Measurements from ENCODE around the gene C10orf105.

Gene C10orf105

GRCh38 chr10:71748671-71749191 is 29.2 kb upstream of the C10orf105 start:
- Histone ChIP-seq H3K9ac (ENCODE audit: low read length) (no peak overlapping the region), H3K36me3 (ENCODE audit: control insufficient read depth, insufficient read depth, low read length) (peaks cover 13% of the 10 kb centered on the region), H3K4me3 (ENCODE audit: low read length) (no peak overlapping the region), H3K27ac (ENCODE audit: low read depth, low read length) (peak overlapping the region; percentile 51), H3K4me1 (ENCODE audit: control insufficient read depth, insufficient read depth, low read length) (peaks cover 11% of the 10 kb centered on the region), H3K27me3 (ENCODE audit: control insufficient read depth, insufficient read depth, low read length) (no peaks in the 10 kb centered on the region)

GRCh38 chr10:71747551-71748523 is 28.3 kb upstream of the C10orf105 start:
- Histone ChIP-seq H3K27me3 (ENCODE audit: control insufficient read depth, insufficient read depth, low read length) (no peaks in the 10 kb centered on the region), H3K27ac (ENCODE audit: low read depth, low read length) (peak overlapping the region; percentile 24), H3K36me3 (ENCODE audit: control insufficient read depth, insufficient read depth, low read length) (peaks cover 12% of the 10 kb centered on the region), H3K4me1 (ENCODE audit: control insufficient read depth, insufficient read depth, low read length) (peaks cover 11% of the 10 kb centered on the region), H3K4me3 (ENCODE audit: low read length) (peak overlapping the region; percentile 23), H3K9ac (ENCODE audit: low read length) (peak overlapping the region; percentile 24)

- Histone ChIP-seq H3K9ac (ENCODE audit: low read length) (no peak overlapping the region), H3K4me3 (ENCODE audit: low read length) (peak overlapping the region; percentile 40), H3K27ac (ENCODE audit: low read depth, low read length) (peak overlapping the region; percentile 18), H3K36me3 (ENCODE audit: control insufficient read depth, insufficient read depth, low read length) (peaks cover 6% of the 10 kb centered on the region), H3K4me1 (ENCODE audit: control insufficient read depth, insufficient read depth, low read length) (peaks cover 11% of the 10 kb centered on the region), H3K27me3 (ENCODE audit: control insufficient read depth, insufficient read depth, low read length) (no peaks in the 10 kb centered on the region)
Observed at GRCh38 chr10:71747039-71747531, 27.5 kb upstream of the C10orf105 start.

GRCh38 chr10:71746344-71747037 is 26.9 kb upstream of the C10orf105 start:
- H3K4me1 ChIP-seq (ENCODE audit: control insufficient read depth, insufficient read depth, low read length): peaks cover 11% of the 10 kb centered on the region
- no peak overlapping the region for H3K27ac ChIP-seq (ENCODE audit: low read depth, low read length)
- no peaks in the 10 kb centered on the region for H3K27me3 ChIP-seq (ENCODE audit: control insufficient read depth, insufficient read depth, low read length)
- peak overlapping the region; percentile 40 for H3K4me3 ChIP-seq (ENCODE audit: low read length)
- H3K36me3 ChIP-seq (ENCODE audit: control insufficient read depth, insufficient read depth, low read length): peaks cover 6% of the 10 kb centered on the region
- H3K9ac ChIP-seq (ENCODE audit: low read length): no peak overlapping the region

- Histone ChIP-seq H3K36me3 (ENCODE audit: control insufficient read depth, insufficient read depth, low read length) (peaks cover 3% of the 10 kb centered on the region), H3K27me3 (ENCODE audit: control insufficient read depth, insufficient read depth, low read length) (no peaks in the 10 kb centered on the region), H3K27ac (ENCODE audit: low read depth, low read length) (no peak overlapping the region), H3K4me3 (ENCODE audit: low read length) (no peak overlapping the region), H3K9ac (ENCODE audit: low read length) (no peak overlapping the region), H3K4me1 (ENCODE audit: control insufficient read depth, insufficient read depth, low read length) (peaks cover 11% of the 10 kb centered on the region)
Observed at GRCh38 chr10:71745664-71746250, 26.2 kb upstream of the C10orf105 start.

GRCh38 chr10:71744897-71745663 is 25.5 kb upstream of the C10orf105 start:
- Histone ChIP-seq H3K27me3 (ENCODE audit: control insufficient read depth, insufficient read depth, low read length) (no peaks in the 10 kb centered on the region), H3K36me3 (ENCODE audit: control insufficient read depth, insufficient read depth, low read length) (no peaks in the 10 kb centered on the region), H3K4me1 (ENCODE audit: control insufficient read depth, insufficient read depth, low read length) (peaks cover 11% of the 10 kb centered on the region), H3K9ac (ENCODE audit: low read length) (no peak overlapping the region), H3K4me3 (ENCODE audit: low read length) (no peak overlapping the region), H3K27ac (ENCODE audit: low read depth, low read length) (no peak overlapping the region)

GRCh38 chr10:71743866-71744265 is 24.3 kb upstream of the C10orf105 start:
- no peak overlapping the region for H3K4me3 ChIP-seq (ENCODE audit: low read length)
- H3K4me1 ChIP-seq (ENCODE audit: control insufficient read depth, insufficient read depth, low read length): peaks cover 11% of the 10 kb centered on the region
- no peak overlapping the region for H3K27ac ChIP-seq (ENCODE audit: low read depth, low read length)
- H3K9ac ChIP-seq (ENCODE audit: low read length): no peak overlapping the region
- H3K36me3 ChIP-seq (ENCODE audit: control insufficient read depth, insufficient read depth, low read length): no peaks in the 10 kb centered on the region
- no peaks in the 10 kb centered on the region for H3K27me3 ChIP-seq (ENCODE audit: control insufficient read depth, insufficient read depth, low read length)

GRCh38 chr10:71743089-71743838 is 23.7 kb upstream of the C10orf105 start:
- no peak overlapping the region for H3K4me3 ChIP-seq (ENCODE audit: low read length)
- H3K9ac ChIP-seq (ENCODE audit: low read length): no peak overlapping the region
- H3K27ac ChIP-seq (ENCODE audit: low read depth, low read length): no peak overlapping the region
- peaks cover 10% of the 10 kb centered on the region for H3K4me1 ChIP-seq (ENCODE audit: control insufficient read depth, insufficient read depth, low read length)
- no peaks in the 10 kb centered on the region for H3K36me3 ChIP-seq (ENCODE audit: control insufficient read depth, insufficient read depth, low read length)
- no peaks in the 10 kb centered on the region for H3K27me3 ChIP-seq (ENCODE audit: control insufficient read depth, insufficient read depth, low read length)

- H3K4me3 ChIP-seq (ENCODE audit: low read length): no peak overlapping the region
- H3K27ac ChIP-seq (ENCODE audit: low read depth, low read length): no peak overlapping the region
- no peaks in the 10 kb centered on the region for H3K36me3 ChIP-seq (ENCODE audit: control insufficient read depth, insufficient read depth, low read length)
- H3K9ac ChIP-seq (ENCODE audit: low read length): no peak overlapping the region
- H3K4me1 ChIP-seq (ENCODE audit: control insufficient read depth, insufficient read depth, low read length): peaks cover 3% of the 10 kb centered on the region
- no peaks in the 10 kb centered on the region for H3K27me3 ChIP-seq (ENCODE audit: control insufficient read depth, insufficient read depth, low read length)
Observed at GRCh38 chr10:71742301-71743088, 22.9 kb upstream of the C10orf105 start.

GRCh38 chr10:71741671-71742070 is 22.1 kb upstream of the C10orf105 start:
- Histone ChIP-seq H3K36me3 (ENCODE audit: control insufficient read depth, insufficient read depth, low read length) (no peaks in the 10 kb centered on the region), H3K4me1 (ENCODE audit: control insufficient read depth, insufficient read depth, low read length) (no peaks in the 10 kb centered on the region), H3K27me3 (ENCODE audit: control insufficient read depth, insufficient read depth, low read length) (no peaks in the 10 kb centered on the region), H3K9ac (ENCODE audit: low read length) (no peak overlapping the region), H3K4me3 (ENCODE audit: low read length) (no peak overlapping the region), H3K27ac (ENCODE audit: low read depth, low read length) (no peak overlapping the region)
